ENCODE measurements around the gene NRCAM.

The NRCAM gene

GRCh38 chr7:108311446-108312168 is 144.6 kb downstream of the NRCAM start:
- DNase-seq (ENCODE audit: insufficient read length, low spot score) (no peak), FAIRE-seq (no peak)

GRCh38 chr7:108310351-108310750 is 145.9 kb downstream of the NRCAM start:
- DNase-seq (ENCODE audit: insufficient read length, low spot score) (no peak), FAIRE-seq (no peak)
- no peak for TF ChIP-seq SPI1 (IDR thresholded peaks at IDR 0.05; ENCODE audit: low read depth, low read length)
- no peak for TF ChIP-seq PAX5 (IDR thresholded peaks at IDR 0.05; ENCODE audit: insufficient read depth, low read length, severe bottlenecking)
- no peak for TF ChIP-seq POU2F2 (IDR thresholded peaks at IDR 0.05; ENCODE audit: low read depth, low read length)
- no peak for TF ChIP-seq TAF1 (IDR thresholded peaks at IDR 0.05; ENCODE audit: low read depth, low read length)
- no peak for TF ChIP-seq POLR2AphosphoS5 (IDR thresholded peaks at IDR 0.05; ENCODE audit: low read depth, low read length)
- TF ChIP-seq POLR2A (IDR thresholded peaks at IDR 0.05; ENCODE audit: low read depth, low read length), result no peak

More at GRCh38 chr7:108311446-108312168, 144.6 kb downstream of the NRCAM start:
- no peak for TF ChIP-seq POLR2AphosphoS5 (IDR thresholded peaks at IDR 0.05; ENCODE audit: low read depth, low read length)
- TF ChIP-seq PAX5 (IDR thresholded peaks at IDR 0.05; ENCODE audit: insufficient read depth, low read length, severe bottlenecking), result no peak
- TF ChIP-seq POLR2A (IDR thresholded peaks at IDR 0.05; ENCODE audit: low read depth, low read length), result no peak
- no peak for TF ChIP-seq SPI1 (IDR thresholded peaks at IDR 0.05; ENCODE audit: low read depth, low read length)
- no peak for TF ChIP-seq TAF1 (IDR thresholded peaks at IDR 0.05; ENCODE audit: low read depth, low read length)
- no peak for TF ChIP-seq POU2F2 (IDR thresholded peaks at IDR 0.05; ENCODE audit: low read depth, low read length)

- TF ChIP-seq POU2F2 (IDR thresholded peaks at IDR 0.05; ENCODE audit: low read depth, low read length) (no peak; the same call in 1 of the 2 replicates), PAX5 (IDR thresholded peaks at IDR 0.05; ENCODE audit: insufficient read depth, low read length, severe bottlenecking) (no peak), POLR2A (IDR thresholded peaks at IDR 0.05; ENCODE audit: low read depth, low read length) (no peak), TAF1 (IDR thresholded peaks at IDR 0.05; ENCODE audit: low read depth, low read length) (no peak), SPI1 (IDR thresholded peaks at IDR 0.05; ENCODE audit: low read depth, low read length) (no peak), POLR2AphosphoS5 (IDR thresholded peaks at IDR 0.05; ENCODE audit: low read depth, low read length) (no peak)
- DNase-seq (ENCODE audit: insufficient read length, low spot score) (no peak), FAIRE-seq (no peak)
Observed at GRCh38 chr7:108308903-108309302, 147.3 kb downstream of the NRCAM start.

GRCh38 chr7:108308276-108308675 is 148.0 kb downstream of the NRCAM start:
- DNase-seq (ENCODE audit: insufficient read length, low spot score) (no peak), FAIRE-seq (no peak)
- TF ChIP-seq SPI1 (IDR thresholded peaks at IDR 0.05; ENCODE audit: low read depth, low read length), result no peak
- no peak for TF ChIP-seq POLR2A (IDR thresholded peaks at IDR 0.05; ENCODE audit: low read depth, low read length)
- no peak for TF ChIP-seq POLR2AphosphoS5 (IDR thresholded peaks at IDR 0.05; ENCODE audit: low read depth, low read length)
- no peak for TF ChIP-seq POU2F2 (IDR thresholded peaks at IDR 0.05; ENCODE audit: low read depth, low read length)
- TF ChIP-seq PAX5 (IDR thresholded peaks at IDR 0.05; ENCODE audit: insufficient read depth, low read length, severe bottlenecking), result no peak
- no peak for TF ChIP-seq TAF1 (IDR thresholded peaks at IDR 0.05; ENCODE audit: low read depth, low read length)

GRCh38 chr7:108307595-108307994 is 148.6 kb downstream of the NRCAM start:
- FAIRE-seq (no peak), DNase-seq (ENCODE audit: insufficient read length, low spot score) (no peak)

GRCh38 chr7:108307194-108307593 is 149.0 kb downstream of the NRCAM start:
- FAIRE-seq, result no peak

More at GRCh38 chr7:108307595-108307994, 148.6 kb downstream of the NRCAM start:
- TF ChIP-seq SPI1 (IDR thresholded peaks at IDR 0.05; ENCODE audit: low read depth, low read length) (no peak), PAX5 (IDR thresholded peaks at IDR 0.05; ENCODE audit: insufficient read depth, low read length, severe bottlenecking) (no peak), POU2F2 (IDR thresholded peaks at IDR 0.05; ENCODE audit: low read depth, low read length) (no peak)

GRCh38 chr7:108303332-108303731 is 152.9 kb downstream of the NRCAM start:
- DNase-seq (ENCODE audit: insufficient read length, low spot score) (no peak), FAIRE-seq (no peak)
- TF ChIP-seq SPI1 (IDR thresholded peaks at IDR 0.05; ENCODE audit: low read depth, low read length) (no peak), POLR2AphosphoS5 (IDR thresholded peaks at IDR 0.05; ENCODE audit: low read depth, low read length) (no peak), PAX5 (IDR thresholded peaks at IDR 0.05; ENCODE audit: insufficient read depth, low read length, severe bottlenecking) (no peak), POLR2A (IDR thresholded peaks at IDR 0.05; ENCODE audit: low read depth, low read length) (no peak), TAF1 (IDR thresholded peaks at IDR 0.05; ENCODE audit: low read depth, low read length) (no peak), POU2F2 (IDR thresholded peaks at IDR 0.05; ENCODE audit: low read depth, low read length) (no peak)

More at GRCh38 chr7:108307194-108307593, 149.0 kb downstream of the NRCAM start:
- DNase-seq (ENCODE audit: insufficient read length, low spot score), result no peak
- TF ChIP-seq PAX5 (IDR thresholded peaks at IDR 0.05; ENCODE audit: insufficient read depth, low read length, severe bottlenecking), result no peak
- TF ChIP-seq POU2F2 (IDR thresholded peaks at IDR 0.05; ENCODE audit: low read depth, low read length), result no peak
- TF ChIP-seq POLR2AphosphoS5 (IDR thresholded peaks at IDR 0.05; ENCODE audit: low read depth, low read length), result no peak
- TF ChIP-seq SPI1 (IDR thresholded peaks at IDR 0.05; ENCODE audit: low read depth, low read length), result no peak
- no peak for TF ChIP-seq TAF1 (IDR thresholded peaks at IDR 0.05; ENCODE audit: low read depth, low read length)
- no peak for TF ChIP-seq POLR2A (IDR thresholded peaks at IDR 0.05; ENCODE audit: low read depth, low read length)

GRCh38 chr7:108301387-108301786 is 154.8 kb downstream of the NRCAM start:
- no peak for DNase-seq (ENCODE audit: insufficient read length, low spot score)
- TF ChIP-seq POLR2AphosphoS5 (IDR thresholded peaks at IDR 0.05; ENCODE audit: low read depth, low read length) (no peak), TAF1 (IDR thresholded peaks at IDR 0.05; ENCODE audit: low read depth, low read length) (no peak), POLR2A (IDR thresholded peaks at IDR 0.05; ENCODE audit: low read depth, low read length) (no peak), PAX5 (IDR thresholded peaks at IDR 0.05; ENCODE audit: insufficient read depth, low read length, severe bottlenecking) (no peak), POU2F2 (IDR thresholded peaks at IDR 0.05; ENCODE audit: low read depth, low read length) (no peak), SPI1 (IDR thresholded peaks at IDR 0.05; ENCODE audit: low read depth, low read length) (no peak)
- no peak for FAIRE-seq

- no peak for FAIRE-seq
- DNase-seq (ENCODE audit: insufficient read length, low spot score), result no peak
- no peak for TF ChIP-seq POLR2A (IDR thresholded peaks at IDR 0.05; ENCODE audit: low read depth, low read length)
- no peak for TF ChIP-seq POU2F2 (IDR thresholded peaks at IDR 0.05; ENCODE audit: low read depth, low read length)
- TF ChIP-seq PAX5 (IDR thresholded peaks at IDR 0.05; ENCODE audit: insufficient read depth, low read length, severe bottlenecking), result no peak
- no peak for TF ChIP-seq SPI1 (IDR thresholded peaks at IDR 0.05; ENCODE audit: low read depth, low read length)
- no peak for TF ChIP-seq POLR2AphosphoS5 (IDR thresholded peaks at IDR 0.05; ENCODE audit: low read depth, low read length)
- no peak for TF ChIP-seq TAF1 (IDR thresholded peaks at IDR 0.05; ENCODE audit: low read depth, low read length)
Observed at GRCh38 chr7:108299251-108299973, 156.8 kb downstream of the NRCAM start.

Data from GM12891 (cell line).